ENCODE results near the gene TBL3.

DNA sequence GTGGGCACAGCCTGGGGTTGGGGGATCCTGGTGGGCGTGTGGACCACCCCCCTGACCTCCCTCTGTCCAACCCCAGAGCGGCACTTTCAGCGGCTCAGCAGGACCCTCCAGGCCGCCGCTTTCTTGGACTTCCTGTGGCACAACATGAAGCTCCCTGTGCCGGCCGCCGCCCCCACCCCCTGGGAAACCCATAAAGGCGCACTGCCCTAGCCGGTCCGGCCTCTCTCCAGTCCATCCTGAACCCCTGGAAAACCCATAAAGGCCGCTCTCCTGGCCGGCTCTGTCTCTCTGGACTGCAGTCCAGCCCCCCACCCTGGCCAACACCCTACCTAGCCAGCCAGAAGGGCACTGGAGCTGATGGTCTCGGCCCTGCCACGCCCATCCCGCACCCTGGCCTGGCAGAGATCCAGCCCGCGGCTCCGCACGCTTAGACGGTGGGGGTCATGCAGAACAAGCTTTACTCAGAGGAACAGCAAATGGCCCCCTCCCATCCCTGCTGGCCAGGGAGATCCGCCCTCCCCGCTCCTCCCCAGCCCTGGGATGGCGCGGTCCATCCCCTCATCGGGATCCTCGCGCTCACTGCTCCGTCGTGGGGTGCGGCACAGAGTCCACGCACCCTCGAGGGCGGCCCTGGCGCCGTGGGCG, 6.7 kb downstream of the TBL3 start:
- TF ChIP-seq, protein P1, sequence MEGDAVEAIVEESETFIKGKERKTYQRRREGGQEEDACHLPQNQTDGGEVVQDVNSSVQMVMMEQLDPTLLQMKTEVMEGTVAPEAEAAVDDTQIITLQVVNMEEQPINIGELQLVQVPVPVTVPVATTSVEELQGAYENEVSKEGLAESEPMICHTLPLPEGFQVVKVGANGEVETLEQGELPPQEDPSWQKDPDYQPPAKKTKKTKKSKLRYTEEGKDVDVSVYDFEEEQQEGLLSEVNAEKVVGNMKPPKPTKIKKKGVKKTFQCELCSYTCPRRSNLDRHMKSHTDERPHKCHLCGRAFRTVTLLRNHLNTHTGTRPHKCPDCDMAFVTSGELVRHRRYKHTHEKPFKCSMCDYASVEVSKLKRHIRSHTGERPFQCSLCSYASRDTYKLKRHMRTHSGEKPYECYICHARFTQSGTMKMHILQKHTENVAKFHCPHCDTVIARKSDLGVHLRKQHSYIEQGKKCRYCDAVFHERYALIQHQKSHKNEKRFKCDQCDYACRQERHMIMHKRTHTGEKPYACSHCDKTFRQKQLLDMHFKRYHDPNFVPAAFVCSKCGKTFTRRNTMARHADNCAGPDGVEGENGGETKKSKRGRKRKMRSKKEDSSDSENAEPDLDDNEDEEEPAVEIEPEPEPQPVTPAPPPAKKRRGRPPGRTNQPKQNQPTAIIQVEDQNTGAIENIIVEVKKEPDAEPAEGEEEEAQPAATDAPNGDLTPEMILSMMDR (IDR thresholded peaks at IDR 0.05) = no peak
- TF ChIP-seq POLR2A (IDR thresholded peaks at IDR 0.05) = no peak

Data from heart left ventricle (tissue), 13 donors.